Smooth muscle cell of the brain vasculature (primary cell): ENCODE measurements around the gene HYPK.

Source experiments
- DNase-seq: peaks from one replicate; pipeline ENCODE4 v3.0.0-alpha.2; 2012; ENCODE audit warnings: low read depth, low spot score

HYPK gene, protein sequence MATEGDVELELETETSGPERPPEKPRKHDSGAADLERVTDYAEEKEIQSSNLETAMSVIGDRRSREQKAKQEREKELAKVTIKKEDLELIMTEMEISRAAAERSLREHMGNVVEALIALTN

DNA sequence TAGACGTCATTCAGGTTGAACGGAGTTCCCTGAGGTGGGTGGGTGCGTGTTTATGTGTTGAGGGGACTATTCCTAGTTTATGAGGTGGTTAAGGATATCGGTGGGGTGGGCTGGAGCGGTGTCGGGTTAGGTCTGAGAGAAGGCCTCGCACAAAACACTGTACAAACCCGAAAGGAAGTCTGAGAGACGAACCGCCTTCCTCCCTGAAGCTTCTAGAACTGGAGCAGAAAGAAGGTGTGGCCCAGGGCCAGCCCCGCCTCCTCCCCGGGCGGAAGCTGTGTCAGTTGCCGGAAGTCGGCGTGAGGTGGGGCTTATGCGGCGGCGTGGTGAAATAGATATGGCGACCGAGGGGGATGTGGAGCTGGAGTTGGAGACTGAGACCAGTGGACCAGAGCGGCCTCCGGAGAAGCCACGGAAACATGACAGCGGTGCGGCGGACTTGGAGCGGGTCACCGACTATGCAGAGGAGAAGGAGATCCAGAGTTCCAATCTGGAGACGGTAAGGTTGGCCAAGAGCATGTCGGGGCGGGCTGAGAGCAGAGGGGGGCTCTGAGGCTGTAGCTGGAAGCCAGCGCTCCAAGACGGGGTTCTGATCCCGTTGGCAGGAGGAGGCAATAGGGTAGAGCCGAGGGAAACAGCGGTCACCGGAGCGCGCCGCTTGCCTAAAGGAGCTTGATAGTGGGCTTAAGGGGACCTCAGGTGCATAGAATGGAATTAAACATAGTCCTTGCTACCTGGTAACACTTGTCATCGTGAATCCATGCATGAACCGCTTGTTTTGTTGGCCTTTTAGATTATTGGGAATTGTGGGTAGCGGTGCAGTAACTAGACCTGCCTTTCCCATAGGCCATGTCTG is at the start of gene HYPK:
TSS of gene HYPK (plus strand) at position 314 of the 856 bp plus-strand sequence. CDS start at position 338, 24 bp downstream.
- peak; percentile 69 for DNase-seq

DNA sequence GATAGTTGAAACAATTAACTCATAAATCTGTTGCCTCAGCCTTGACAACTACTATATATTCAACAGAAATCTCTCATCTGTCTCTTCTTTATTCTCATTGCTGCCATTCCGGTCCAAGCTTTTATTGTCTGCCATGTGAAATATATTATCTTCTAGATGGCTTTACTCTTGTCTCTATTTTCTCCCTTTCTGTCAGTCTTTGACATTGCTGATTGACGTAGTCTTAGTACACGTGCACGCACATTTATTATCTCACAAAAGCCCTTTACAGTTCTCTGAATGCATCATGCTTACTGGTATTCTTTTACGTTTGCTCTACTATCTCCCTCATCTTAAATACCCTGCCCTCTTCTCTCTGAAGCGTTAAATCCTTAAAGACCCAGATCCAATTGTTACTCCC is 48.5 kb upstream of the HYPK start:
- DNase-seq = no peak

DNA sequence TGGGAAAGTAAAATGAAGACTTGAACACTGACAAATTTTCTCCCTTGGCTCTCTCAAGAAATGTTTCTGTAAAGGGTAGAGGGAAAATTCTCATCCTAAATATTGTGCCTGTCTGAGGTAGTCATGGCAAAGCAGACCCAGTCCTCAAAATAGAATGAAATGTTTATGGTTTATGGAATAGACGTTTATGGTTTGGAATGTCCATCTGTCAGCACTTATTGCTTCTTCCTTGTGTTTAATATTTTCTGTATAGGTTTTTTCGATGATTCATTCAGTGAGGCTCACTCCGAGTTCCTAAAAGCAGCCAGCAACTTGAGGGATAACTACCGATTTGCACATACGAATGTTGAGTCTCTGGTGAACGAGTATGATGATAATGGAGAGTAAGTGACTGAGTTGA is 37.6 kb upstream of the HYPK start:
- DNase-seq = no peak

DNA sequence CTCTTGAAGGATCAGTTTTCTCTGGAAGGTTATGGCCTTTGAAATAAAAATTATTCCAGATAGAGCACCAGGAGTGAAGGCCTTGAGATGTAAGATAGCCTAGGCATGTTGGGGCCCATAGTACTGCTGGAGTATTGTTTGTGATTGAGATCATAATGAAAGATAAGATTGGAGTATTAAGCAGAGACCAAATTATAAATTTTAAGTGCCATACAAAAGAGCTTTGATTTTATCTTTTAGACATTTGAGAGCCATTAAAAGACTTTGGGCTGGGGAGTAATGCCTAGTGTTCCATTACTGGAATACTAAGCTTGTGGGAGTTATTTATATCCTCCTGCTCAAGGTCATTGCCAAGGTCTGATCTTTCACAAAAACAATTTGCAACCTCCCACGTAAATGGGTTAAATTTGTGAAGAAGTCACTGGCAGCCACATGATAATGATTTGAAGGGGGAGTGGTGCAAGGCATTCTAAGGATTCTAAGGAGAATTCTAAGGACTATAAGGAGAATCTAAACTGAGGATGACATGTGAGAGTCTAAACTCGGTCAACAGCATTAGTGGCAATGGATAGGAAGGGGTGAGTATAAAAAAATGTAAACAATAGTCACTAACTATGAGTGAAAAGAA is 36.5 kb upstream of the HYPK start:
- no peak for DNase-seq

DNA sequence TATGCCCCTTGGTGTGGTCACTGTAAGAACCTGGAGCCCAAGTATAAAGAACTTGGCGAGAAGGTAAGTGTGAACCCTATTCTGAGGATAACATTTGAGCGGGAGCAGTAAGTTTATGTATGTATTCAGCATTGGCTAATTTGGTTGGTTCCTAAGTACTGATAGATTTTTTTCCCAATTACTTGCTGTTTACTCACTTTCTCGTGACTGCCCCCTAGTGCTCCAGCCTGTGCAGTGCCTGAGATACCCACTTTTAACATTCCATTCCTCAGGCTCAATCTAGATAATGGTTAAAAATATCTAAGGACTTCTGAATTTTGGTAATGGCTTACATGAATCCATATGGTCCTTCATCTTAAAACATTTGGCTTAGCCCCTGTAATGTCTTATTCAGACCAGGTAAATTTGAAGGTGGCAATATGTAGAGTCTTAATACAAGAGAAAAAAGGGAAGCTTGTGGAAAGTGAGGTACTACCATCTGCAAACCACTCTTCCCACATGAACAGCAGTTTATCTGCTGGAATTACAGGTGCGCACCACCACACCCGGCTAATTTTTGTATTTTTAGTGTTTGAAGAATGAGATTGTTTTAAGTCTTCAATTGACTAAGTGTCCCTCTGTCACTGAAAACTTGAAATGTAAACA is 30.7 kb upstream of the HYPK start:
- DNase-seq = peak; percentile 32

DNA sequence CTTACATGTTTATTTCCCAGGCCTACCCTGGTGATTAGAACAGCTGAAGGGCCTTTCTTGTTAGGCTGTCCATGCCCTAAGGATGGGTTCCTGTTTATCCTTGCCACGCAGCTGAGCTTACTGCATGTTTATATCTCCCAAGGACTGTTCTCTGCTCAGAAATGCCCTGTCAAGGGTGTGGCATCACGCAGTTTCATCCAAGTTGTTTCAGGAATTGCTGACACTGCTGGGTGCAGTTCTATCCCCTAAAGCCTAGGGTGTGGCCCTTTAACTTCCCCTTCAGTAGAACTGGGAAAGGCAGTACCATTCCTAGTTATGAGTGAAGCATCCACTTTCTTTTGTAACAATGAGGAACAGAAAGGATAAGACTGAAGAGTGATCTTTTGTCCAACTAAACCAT is 28.6 kb upstream of the HYPK start:
- DNase-seq = no peak

DNA sequence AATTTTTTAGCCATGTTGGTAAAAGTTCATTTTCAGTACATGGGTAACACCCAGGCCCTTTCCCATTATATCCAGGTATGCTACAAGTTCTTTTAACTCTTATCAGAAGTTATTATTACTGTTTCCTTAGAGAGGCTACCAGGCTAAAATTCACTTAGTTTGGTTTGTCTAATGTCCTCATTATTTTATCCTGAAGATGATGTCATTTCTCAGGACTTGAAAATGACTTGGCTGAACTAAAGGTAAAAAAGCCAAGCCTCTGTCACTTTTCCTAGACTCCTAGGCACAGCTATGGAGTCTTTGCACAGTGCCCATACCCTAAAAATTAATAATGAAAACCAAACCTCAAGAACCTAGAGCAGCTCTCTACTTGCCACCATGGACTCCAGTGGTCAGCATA is 27.8 kb upstream of the HYPK start:
- DNase-seq = no peak

DNA sequence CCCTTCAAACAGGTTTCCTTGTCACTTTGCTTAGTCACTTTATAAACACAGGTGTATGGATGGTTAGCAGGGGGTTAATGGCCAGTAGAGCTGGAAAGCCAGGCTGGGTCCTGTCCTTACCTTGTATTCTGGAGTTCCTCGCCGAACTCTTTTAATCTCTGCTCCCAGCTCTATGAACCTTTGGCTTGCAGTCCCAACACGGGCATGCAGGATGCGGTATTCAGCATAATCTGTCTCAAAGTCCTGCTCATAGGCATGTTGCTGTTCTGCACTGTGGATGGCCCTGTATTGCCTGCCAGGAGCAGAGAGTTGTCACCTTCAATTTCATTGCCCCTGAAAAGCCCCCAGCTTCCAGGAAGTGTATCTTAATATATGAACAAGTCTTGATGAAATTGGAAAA is 26.3 kb upstream of the HYPK start:
- no peak for DNase-seq

DNA sequence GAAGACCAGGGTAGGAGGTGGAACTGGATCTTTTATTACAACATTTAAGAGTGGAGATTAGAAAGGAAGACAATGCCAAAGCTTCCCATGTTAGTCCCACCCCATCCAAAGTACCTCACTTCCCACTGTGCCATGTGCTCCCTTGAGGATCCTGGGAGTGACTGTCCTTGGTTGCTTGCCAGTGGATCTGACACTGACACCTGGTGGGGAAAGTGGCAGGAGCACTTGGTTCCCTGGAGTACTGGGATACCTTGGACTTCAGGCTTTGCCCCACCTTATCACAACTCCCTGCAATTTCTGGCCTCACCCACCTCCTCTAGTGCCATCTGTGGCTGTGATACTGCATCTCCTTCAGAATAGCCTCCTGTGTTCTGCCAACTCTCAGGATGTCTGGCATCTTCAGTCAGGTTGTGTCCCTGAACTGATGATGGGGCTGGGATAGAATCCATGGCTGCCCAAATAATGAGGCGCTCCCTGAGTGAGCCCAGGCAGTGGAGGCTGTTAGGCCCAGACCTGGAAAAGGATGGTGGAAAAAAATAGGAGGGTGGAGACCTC is 24.9 kb upstream of the HYPK start:
- no peak for DNase-seq

DNA sequence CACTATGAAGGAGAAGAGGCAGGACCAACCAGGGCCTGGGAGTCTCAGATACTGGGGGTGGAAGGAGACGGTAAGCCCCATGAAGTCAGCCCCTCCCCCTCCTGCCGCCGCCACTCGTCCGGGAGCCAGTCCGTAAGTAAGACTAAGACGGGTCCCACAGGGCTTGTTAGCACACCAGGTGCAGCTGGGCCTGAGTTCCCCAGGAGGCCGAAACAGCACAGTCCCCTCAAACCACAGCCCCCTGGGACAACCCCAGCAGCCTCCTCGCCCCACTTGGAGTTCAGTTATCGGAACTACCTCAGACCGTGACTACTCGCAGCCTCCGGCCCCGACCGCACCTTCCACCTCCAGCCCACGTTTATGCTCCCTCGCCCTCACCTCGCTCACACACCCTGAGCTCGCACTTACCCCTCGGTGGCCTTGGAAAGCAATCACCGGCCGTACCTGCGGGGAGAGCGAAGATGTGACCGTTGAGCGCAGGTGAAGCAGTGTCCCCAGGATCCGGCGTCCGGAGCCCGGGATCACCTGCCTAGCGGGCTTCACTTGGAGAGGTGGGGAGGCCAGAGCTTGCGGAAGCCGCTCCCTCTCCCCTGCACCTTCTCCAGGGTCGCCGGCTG is 24.2 kb upstream of the HYPK start:
- DNase-seq = no peak

DNA sequence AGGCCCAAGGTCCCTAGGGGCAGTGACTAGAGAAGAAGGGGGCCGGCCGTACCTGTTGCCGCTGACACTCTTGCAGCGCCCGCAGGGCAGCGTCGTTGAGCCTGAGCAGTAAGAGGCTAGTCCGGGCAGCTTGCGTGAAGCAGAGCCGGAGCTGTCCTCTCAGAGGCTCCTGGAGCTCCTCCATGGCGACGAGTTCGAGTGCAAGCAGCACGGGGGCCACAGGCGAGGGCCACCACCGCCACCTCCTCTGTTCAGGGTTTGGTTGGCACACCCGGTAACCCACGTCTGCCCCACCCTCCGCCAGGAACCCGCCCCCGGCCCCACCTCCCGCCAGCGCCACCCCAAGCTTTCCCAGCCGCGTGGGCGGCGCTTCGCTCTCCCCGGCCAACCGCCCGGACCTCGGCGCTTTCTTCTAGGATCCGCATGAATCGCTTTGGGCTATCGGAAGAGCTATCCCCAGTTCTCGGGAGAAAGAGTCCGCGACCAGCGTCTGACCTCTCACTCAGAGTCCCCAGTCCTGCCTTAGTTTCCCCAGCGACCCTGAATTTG is 23.6 kb upstream of the HYPK start, which contains the start of gene ELL3:
TSS of gene ELL3 (minus strand) at position 249 of the 549 bp plus-strand sequence. CDS start at position 184, 65 bp downstream.
- no peak for DNase-seq

DNA sequence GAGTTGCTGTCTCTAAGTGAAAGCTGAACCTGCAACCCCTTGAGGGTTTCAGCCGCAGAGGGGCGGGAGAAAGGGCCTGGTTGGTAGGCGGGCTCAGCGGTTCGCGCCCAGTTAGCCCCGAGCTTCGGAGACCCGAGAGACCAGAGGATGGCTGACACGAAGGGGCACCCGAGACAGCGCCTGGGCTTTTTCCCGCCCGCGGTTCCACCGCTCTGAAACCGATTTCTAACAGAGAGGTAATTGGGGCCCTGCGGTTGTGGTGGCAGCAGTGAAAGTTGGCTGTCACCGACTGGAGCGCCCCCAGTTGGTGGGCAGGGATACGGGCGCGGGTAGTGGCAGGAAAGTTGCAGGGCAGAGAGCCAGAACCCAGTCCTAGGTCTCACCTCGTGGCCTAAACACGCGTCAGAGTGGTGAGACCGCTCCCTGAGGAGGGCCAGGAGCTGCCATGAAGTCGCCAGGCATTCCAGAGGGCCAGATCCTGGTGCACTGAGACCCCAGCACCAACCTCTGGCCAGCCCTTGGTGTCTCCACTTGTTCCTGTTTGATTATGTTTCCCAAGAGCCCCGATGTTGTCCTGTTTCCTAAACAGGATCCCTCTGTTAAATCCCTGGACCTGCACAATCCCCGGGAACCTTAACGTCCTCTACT is 23.0 kb upstream of the HYPK start:
- no peak for DNase-seq

DNA sequence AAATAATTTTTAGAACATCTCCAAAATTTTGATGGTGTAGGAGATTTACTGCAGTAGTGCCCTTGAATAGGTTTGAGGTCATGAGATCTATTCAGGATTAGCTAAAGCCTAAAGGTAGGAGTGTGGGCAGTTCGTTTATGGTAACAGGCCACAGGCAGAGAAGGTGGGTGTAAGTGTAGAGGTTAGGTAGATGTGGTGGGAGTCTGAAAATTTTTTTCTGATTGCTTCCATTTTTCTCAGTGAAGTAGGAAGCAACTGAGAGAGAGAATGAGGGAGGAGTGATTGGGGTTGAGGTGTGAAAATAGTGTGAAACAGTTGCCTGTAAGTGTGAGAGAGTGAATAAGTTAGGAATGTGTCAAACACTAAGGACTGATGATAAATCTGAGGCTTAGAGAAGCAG is 21.4 kb upstream of the HYPK start:
- no peak for DNase-seq

DNA sequence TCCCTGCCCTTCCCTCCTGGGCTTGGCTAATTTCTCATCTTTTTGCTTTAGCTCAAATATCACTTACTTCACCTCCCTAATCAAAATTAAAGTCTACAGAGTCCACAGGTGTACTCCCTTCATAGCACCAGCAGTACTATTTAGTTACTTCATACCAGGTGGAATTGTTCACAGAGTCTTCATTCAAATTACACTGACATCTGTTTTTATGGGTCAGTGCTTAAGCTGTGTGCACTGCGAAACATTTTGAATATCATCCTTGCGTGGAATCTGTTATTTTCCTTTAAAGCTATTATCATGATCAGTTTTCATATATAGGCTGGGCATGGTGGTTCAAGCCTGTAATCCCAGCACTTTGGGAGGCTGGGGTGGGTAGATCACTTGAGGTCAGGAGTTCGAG is 11.0 kb upstream of the HYPK start:
- DNase-seq = no peak

DNA sequence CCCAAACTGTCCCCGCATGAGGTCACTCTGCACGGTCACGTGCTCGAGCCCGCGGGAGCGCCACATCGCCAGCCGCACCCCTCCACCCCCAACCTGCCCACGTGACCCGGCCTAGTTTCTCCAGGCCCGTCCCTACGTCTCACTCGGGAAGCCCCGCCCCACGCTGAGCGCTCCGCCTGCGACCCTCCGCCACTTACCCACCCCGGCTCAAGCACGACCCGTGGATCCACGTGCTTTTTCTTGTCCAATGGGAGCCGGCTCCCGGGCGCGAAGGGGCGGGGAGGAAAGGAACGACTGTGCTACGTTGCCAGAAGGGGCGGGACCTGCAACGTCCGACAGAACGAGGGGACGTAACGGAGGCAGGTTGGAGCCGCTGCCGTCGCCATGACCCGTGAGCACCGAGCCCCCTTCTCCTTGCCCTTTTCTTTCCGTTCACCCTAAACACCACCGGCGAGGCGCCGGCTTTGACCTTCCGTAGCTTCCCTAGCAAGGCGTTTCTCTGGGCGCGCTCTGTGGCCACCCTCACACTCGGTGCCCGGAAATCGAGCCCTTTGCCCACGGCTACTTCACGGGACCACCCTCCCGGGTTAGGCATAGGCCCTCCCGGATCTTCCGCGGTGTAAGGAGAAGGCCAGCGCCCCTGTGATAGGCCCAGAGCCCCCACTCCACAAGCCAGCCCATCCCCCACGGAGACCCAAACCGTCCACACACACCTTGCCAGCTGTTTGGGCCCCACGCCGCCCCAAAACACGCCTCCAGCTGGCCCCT is 8.2 kb upstream of the HYPK start, which contains the start of gene SERF2:
TSS of gene SERF2 (plus strand) at position 328 of the 768 bp plus-strand sequence. CDS start at position 385, 57 bp downstream.
- DNase-seq = peak; percentile 100

DNA sequence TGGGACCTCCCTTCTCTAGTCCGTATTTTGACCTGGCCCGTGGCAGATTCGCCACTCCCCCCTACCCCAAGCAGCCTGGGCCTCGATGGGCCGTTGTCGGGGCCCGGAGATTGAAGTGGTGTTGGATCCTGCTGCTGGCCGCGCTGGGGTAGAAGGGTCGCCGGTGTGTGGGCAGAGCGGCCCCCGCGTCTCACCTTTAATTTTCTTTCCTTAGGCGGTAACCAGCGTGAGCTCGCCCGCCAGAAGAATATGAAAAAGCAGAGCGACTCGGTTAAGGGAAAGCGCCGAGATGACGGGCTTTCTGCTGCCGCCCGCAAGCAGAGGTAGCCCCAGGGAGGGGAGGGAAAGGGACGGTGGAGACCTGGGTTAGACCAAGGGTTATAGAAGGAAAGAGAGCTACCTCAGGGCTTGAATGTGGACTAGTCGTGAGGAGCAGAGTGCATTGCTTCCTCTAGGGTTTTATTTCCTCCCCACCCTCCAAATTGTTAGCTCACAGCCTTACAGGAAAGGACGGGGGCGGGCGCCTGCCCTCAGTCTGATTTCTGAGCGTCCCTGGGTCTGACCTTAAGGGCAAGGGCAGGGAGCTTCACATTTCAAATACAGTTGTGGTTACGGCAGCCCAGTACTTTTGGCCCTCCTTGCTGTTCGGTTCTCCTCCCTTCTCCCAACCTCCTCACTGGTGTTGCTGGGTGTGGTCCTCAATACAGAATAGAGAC is 7.5 kb upstream of the HYPK start:
- DNase-seq = no peak

DNA sequence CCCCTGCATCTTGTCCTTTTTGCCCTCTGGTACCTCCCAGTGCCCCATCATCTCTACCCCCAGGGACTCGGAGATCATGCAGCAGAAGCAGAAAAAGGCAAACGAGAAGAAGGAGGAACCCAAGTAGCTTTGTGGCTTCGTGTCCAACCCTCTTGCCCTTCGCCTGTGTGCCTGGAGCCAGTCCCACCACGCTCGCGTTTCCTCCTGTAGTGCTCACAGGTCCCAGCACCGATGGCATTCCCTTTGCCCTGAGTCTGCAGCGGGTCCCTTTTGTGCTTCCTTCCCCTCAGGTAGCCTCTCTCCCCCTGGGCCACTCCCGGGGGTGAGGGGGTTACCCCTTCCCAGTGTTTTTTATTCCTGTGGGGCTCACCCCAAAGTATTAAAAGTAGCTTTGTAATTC is 6.8 kb upstream of the HYPK start:
- no peak for DNase-seq

DNA sequence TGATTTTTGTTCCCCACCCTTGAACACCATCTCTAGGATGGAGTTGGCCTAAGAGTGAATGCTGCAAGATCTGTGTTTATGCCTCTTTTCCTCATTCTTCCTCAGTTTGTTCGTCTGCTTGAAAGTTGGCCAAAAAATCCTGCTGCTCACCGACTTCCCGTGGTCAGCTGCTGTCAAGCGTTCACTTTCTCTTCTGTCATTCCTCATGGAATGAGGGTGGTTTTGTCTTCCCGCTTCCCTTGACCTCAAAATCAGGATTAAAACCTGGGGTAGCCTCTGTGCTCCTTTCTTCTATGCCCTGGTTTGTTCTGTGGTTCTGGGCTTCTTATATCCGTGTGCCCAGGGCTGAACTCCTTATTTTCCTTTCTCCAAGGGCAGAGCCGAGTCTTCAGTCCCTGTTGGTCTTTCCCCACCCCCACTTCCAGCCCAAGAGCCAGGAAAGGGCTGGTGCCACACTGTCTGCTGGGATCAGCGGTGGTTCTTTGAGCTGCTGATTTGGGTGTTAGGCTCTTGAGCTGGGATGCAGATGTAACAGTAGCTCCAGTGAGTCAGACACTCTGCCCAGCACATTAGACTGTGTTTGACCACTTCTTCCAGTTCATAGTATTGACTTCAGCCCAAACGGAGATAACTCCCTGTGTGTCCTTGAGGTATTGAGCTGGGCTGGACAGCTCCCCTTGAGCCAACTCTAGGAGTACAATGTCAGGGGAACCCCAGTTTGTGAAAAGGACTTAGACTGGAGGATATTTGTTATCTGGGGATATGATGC is 5.9 kb upstream of the HYPK start:
- DNase-seq = no peak
